GM21526 (cell line): ENCODE measurements around the gene KRTAP25-1.

Experiments used
- ATAC-seq: cut with Tn5 transposase; IDR thresholded peaks from one replicate; pipeline ENCODE4 v1.9.1; 2021; ENCODE audit warnings: moderate library complexity; ENCODE audit not compliant: unreplicated experiment, low FRiP score

The KRTAP25-1 gene

DNA sequence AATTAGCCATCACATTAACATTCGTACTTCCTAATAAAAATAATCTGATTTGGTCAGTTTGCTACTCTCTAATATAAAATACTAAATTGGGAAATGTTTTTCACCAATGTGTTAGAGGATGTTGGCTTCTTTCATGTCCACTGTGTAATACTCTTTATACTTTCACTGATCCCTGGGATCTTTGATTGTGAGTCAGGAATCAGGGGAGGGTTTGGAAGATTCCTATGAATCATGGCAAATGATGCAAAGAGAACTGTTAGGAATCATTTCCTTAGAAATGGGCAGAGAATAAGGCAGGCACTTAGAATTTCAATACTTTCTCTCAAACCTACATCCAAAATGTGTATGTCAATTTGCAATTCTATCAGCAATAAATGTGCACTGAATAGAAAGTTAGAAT lies 37.5 kb downstream of the KRTAP25-1 start:
- ATAC-seq: no peak

DNA sequence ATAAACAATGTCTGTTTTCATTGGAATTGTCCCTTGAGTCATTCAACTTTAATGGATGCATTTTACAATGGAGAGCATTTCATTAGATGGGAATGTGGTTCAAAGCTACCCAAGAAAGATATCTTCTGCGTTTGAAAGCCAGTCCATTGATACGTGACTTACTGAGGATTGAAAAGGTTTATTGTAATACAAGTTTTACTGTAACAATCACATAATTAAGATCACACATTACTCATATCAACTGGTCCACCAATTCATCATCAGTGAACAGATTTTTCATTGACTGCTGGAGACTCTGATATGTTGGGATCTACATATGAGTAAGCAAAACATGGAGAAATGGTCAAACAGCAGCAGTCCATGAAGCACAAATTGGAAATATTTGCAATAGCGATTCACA lies 39.4 kb downstream of the KRTAP25-1 start:
- no peak for ATAC-seq

DNA sequence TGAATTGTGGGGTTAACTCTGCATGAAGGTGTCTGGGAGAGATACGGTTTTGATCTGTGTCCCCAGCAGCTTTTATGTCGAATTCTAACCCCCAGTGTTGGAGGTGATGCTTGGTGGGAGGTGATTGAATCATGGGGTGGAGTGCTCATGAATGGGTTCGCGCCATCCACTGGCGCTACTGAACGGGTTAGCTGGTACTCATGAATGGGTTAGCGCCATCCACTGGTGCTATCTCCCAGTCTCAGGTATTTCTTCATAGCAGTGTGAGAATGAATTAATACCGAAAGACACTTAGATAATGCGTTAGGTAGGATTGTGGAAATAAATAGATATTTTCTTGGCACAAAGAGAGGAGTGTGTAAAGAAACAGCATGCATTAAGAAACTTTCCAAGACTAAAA lies 40.5 kb downstream of the KRTAP25-1 start:
- no peak for ATAC-seq

DNA sequence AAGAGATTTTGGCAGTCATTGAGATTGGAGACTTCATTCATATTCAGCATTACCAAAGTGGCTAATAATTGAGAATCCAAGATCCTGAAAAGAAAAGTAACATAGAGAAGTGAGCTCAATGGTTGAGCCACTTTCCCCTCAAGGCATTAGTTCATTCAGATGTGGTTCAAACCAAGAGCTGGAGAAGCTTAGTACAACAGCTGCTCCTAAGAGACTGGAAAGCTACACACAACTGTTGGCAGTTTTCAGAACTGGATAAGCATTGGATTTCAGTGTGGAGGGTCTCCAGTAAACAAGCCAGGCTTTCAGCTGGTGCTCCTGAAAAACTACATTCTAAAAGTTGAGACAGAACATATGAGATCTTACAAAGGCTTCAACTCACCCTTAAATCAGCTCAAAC lies 44.3 kb downstream of the KRTAP25-1 start:
- no peak for ATAC-seq

DNA sequence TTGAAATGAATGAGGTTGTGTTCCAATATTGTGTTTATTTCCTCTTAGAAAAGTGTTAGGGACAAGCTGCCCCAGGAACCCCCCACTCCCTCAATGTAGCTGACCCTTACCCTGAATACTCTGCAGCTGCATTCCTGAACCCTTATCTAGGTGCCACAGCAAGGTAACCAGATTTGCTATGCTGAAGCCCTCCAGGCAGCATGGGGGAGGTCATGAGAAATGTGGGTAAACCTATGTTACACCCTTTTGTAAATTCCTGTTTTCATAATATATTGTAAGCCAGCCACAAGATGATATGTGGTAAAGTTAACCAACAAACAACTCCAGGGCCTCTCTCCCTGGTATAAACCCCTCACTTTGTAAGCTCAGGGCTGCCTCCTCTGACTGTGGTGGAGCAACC lies 45.6 kb downstream of the KRTAP25-1 start:
- no peak for ATAC-seq

DNA sequence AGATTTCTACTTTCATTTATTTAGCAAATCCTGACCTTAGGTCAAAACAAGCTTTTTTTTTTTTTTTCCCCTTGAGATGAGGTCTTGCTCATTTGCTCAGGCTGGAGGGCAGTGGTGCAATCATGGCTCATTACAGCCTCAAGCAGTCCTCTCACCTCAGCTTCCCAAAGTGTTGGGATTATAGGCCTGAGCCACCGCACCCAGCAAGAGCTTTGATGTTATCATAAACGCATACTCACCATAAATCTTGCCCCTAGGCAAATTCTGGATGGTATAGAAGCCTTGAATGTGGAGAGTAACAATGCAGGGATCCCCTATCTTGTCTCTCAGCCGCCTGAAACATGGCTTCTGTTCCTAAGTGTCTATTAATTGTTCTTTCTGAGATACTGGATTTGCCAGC lies 48.7 kb downstream of the KRTAP25-1 start:
- no peak for ATAC-seq
